Measurements from ENCODE around the gene XNDC1N. TPM values are rescaled to one million over a fixed set of nuclear protein-coding genes. Genes with fewer than 3 reads are reported as not detected.

Gene XNDC1N
- total and polyA plus RNA-seq, 8 donors: 2.7 to 17.4 (median 3.7) TPM; not detected in 2

DNA sequence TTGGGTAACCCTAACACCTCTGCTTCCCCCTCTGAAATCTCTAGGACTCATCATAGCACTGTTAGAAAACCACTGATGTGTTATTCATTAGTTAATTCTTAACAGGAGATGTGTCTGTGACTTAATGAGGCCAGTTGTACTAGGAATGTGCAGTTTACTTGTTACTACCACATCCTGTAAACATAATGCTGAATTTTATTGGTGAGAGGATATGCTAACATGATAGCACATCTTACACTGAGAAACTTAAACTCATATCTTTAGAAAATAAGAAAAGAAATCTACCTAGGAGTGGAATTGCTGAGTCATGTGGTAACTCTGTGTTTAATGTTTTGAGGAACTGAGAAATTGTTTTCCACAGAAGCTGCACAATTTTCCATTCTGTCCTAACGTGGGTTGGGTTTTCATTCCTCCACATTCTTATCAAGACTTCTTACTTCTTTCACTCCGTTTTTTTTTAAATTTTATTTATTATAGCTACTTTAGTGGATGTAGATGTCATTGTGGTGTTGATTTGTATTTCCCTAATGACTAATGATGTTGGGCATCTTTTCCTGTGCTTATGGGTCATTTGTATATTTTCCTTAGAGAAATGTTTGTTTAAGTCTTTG, 34.1 kb upstream of the XNDC1N start:
- Histone ChIP-seq H3K27ac (peak overlapping the region in 1 of 5 donors; percentile 31), H3K4me3 (no peak overlapping the region)

GRCh38 chr11:71955898-71956456, 27.6 kb upstream of the XNDC1N start:
- no peak overlapping the region for H3K4me3 ChIP-seq
- H3K9me3 ChIP-seq: no peaks in the 10 kb centered on the region
- no peak overlapping the region for H3K27ac ChIP-seq
- no peaks in the 10 kb centered on the region for H3K4me1 ChIP-seq
- no peaks in the 10 kb centered on the region for H3K27me3 ChIP-seq
- intact Hi-C loops (cut with DNase I; ENCODE audit: low total_unique reads): no loop called here
- no peak for DNase-seq
- WGBS, 5 donors: 53 to 63% (median 59%) methylated on average over 3 of the region's 3 CpGs
- peaks cover 0 to 14% (median 14%) of the 10 kb centered on the region in 4 donors for H3K36me3 ChIP-seq
- TF ChIP-seq POLR2A (IDR thresholded peaks at IDR 0.05) (no peak), EP300 (IDR thresholded peaks at IDR 0.05) (no peak), POLR2AphosphoS5 (IDR thresholded peaks at IDR 0.05) (no peak), CTCF (IDR thresholded peaks at IDR 0.05) (no peak)

More for the DNA sequence above, 34.1 kb upstream of the XNDC1N start:
- no peak for DNase-seq
- 42 to 64% (median 51%) methylated on average over 2 of the region's 2 CpGs for WGBS, 5 donors
- TF ChIP-seq POLR2A (IDR thresholded peaks at IDR 0.05): no peak
- peaks cover 0 to 14% (median 3%) of the 10 kb centered on the region in 4 donors for H3K4me1 ChIP-seq
- intact Hi-C loops (cut with DNase I; ENCODE audit: low total_unique reads): no loop called here
- H3K9me3 ChIP-seq: no peaks in the 10 kb centered on the region
- no peaks in the 10 kb centered on the region for H3K27me3 ChIP-seq
- H3K36me3 ChIP-seq: peaks cover 7 to 58% (median 48%) of the 10 kb centered on the region in 4 donors

DNA sequence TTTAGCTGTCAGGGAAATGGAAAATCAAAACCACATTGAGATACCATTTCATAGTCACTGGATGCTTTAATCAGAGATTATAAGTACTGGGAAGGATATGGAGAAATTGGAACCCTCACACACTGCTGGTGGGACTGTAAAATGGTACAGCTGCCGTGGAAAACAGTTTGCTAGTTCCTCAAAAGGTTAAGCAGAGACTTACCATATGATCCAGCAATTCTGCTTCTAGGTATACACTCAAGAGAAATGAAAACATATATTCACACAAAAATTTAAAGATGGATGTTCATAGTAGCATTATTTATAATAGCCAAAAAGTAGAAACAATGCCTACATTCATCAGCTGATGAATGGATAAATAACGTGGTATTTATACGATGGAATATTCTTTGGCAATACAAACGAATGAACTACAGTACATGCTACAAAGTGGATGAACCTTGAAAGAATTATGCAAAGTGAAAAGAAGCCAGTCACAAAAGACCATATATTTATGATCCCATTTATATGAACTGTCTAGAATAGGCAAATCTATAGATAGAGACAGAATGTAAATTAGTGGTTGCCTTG, 23.4 kb upstream of the XNDC1N start:
- TF ChIP-seq EP300 (IDR thresholded peaks at IDR 0.05) (no peak), CTCF (IDR thresholded peaks at IDR 0.05) (no peak), POLR2A (IDR thresholded peaks at IDR 0.05) (no peak), POLR2AphosphoS5 (IDR thresholded peaks at IDR 0.05) (no peak)
- DNase-seq: no peak
- Histone ChIP-seq H3K27ac (no peak overlapping the region), H3K4me3 (no peak overlapping the region), H3K4me1 (peaks cover 17 to 30% (median 29%) of the 10 kb centered on the region in 4 donors), H3K27me3 (no peaks in the 10 kb centered on the region), H3K36me3 (no peaks in the 10 kb centered on the region), H3K9me3 (no peaks in the 10 kb centered on the region)
- 75 to 84% (median 79%) methylated on average over 4 of the region's 4 CpGs for WGBS, 5 donors
- intact Hi-C loops (cut with DNase I; ENCODE audit: low total_unique reads): no loop called here

GRCh38 chr11:71949034-71949433, 20.6 kb upstream of the XNDC1N start:
- Histone ChIP-seq H3K36me3 (no peaks in the 10 kb centered on the region), H3K9me3 (no peaks in the 10 kb centered on the region), H3K27me3 (no peaks in the 10 kb centered on the region), H3K27ac (peak overlapping the region in 2 of 5 donors; percentile 24 to 40), H3K4me3 (no peak overlapping the region), H3K4me1 (peaks cover 17 to 48% (median 34%) of the 10 kb centered on the region in 4 donors)
- no peak for TF ChIP-seq POLR2AphosphoS5 (IDR thresholded peaks at IDR 0.05)
- no peak for TF ChIP-seq CTCF (IDR thresholded peaks at IDR 0.05)
- no peak for TF ChIP-seq POLR2A (IDR thresholded peaks at IDR 0.05)
- TF ChIP-seq EP300 (IDR thresholded peaks at IDR 0.05): no peak
- intact Hi-C loops (cut with DNase I; ENCODE audit: low total_unique reads): no loop called here
- DNase-seq: peak in 1 of 2 donors; percentile 17
- WGBS, 5 donors: 53 to 67% (median 63%) methylated on average over 6 of the region's 6 CpGs
